Measurements from ENCODE around the gene BCR.

DNA sequence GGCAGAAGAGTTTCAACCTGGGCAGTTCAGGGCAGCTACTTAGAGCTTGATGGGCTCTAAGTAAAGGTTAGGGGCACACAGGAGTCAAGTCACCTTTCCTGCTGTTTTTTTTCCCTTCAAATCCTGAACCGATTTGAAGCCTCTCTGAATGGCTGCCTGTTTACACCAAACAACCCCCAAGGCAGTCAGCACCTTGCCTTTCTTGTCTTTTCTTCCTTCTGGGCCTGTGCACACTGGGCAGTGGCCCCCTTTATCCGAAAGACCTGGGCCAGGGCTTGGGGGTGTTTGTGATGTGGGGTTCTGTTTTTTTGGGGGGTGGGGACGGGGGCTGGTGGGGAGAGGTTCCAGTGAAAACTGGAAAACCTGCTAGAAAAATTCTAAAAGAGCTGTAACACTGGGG is 42.8 kb upstream of the BCR start:
- no peak for TF ChIP-seq POLR2A (IDR thresholded peaks at IDR 0.05; ENCODE audit: extremely low read depth, insufficient read length)
- TF ChIP-seq, protein P1, sequence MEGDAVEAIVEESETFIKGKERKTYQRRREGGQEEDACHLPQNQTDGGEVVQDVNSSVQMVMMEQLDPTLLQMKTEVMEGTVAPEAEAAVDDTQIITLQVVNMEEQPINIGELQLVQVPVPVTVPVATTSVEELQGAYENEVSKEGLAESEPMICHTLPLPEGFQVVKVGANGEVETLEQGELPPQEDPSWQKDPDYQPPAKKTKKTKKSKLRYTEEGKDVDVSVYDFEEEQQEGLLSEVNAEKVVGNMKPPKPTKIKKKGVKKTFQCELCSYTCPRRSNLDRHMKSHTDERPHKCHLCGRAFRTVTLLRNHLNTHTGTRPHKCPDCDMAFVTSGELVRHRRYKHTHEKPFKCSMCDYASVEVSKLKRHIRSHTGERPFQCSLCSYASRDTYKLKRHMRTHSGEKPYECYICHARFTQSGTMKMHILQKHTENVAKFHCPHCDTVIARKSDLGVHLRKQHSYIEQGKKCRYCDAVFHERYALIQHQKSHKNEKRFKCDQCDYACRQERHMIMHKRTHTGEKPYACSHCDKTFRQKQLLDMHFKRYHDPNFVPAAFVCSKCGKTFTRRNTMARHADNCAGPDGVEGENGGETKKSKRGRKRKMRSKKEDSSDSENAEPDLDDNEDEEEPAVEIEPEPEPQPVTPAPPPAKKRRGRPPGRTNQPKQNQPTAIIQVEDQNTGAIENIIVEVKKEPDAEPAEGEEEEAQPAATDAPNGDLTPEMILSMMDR (IDR thresholded peaks at IDR 0.05; ENCODE audit: low read depth, low read length): no peak
- TF ChIP-seq, protein P2, sequence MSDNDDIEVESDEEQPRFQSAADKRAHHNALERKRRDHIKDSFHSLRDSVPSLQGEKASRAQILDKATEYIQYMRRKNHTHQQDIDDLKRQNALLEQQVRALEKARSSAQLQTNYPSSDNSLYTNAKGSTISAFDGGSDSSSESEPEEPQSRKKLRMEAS (IDR thresholded peaks at IDR 0.05; ENCODE audit: low read depth, low read length): no peak

Data from NB4 (cell line).